Fibroblast of the aortic adventitia (primary cell): ENCODE measurements around the gene SLX4IP. TPM values are rescaled to one million over a fixed set of nuclear protein-coding genes. Genes with fewer than 3 reads are reported as not detected.
A peak's percentile ranks its signal among the peaks of the same experiment; 100 is the strongest.

Experiments
- DNase-seq: peaks from one replicate; pipeline ENCODE4 v3.0.0-alpha.2; 2010; ENCODE audit warnings: low read depth
- H3K4me3 ChIP-seq: 2 replicates; pipeline ENCODE4 v1.5.1; 2011; ENCODE audit warnings: low read depth, mild to moderate bottlenecking, control low read depth, low read length, moderate library complexity
- CTCF ChIP-seq: IDR thresholded peaks from 2 replicates; pipeline ENCODE4 v1.5.1; 2011; ENCODE audit warnings: mild to moderate bottlenecking, low read length, control low read depth, inconsistent platforms; ENCODE audit not compliant: insufficient read depth
- total RNA-seq: library from RNA; depleted of rRNA; stranded (reverse); fragments of >200 nt; gene quantifications from 2 replicates; pipeline ENCODE4 v1.2.3, GENCODE V29; 2012; ENCODE audit warnings: low replicate concordance

The SLX4IP gene
- total RNA-seq, 1 donor, result 7.0 TPM

GRCh38 chr20:10621149-10621548, 186.0 kb downstream of the SLX4IP start:
- DNase-seq, result no peak
- H3K4me3 ChIP-seq, result no peak overlapping the region
- TF ChIP-seq CTCF, result no peak

- DNase-seq, result peak; percentile 95
- H3K4me3 ChIP-seq, result peak overlapping the region; percentile 56
- TF ChIP-seq CTCF, result peak; percentile 13
Measured at GRCh38 chr20:10622657-10623418, 187.7 kb downstream of the SLX4IP start.

GRCh38 chr20:10625641-10626040, 190.5 kb downstream of the SLX4IP start:
- no peak overlapping the region for H3K4me3 ChIP-seq
- TF ChIP-seq CTCF, result no peak
- no peak for DNase-seq

- TF ChIP-seq CTCF, result no peak
- H3K4me3 ChIP-seq, result no peak overlapping the region
- DNase-seq, result peak; percentile 64
Measured at GRCh38 chr20:10626896-10627295, 191.8 kb downstream of the SLX4IP start.

- TF ChIP-seq CTCF, result no peak
- H3K4me3 ChIP-seq, result no peak overlapping the region
- no peak for DNase-seq
Measured at GRCh38 chr20:10629946-10630650, 195.0 kb downstream of the SLX4IP start.

- no peak overlapping the region for H3K4me3 ChIP-seq
- TF ChIP-seq CTCF, result no peak
- no peak for DNase-seq
Measured at GRCh38 chr20:10631126-10631525, 196.0 kb downstream of the SLX4IP start.
